KMS-11 (cell line): ENCODE results near the gene ZNF536.

Experiments used
- H2AFZ ChIP-seq: fragments of 200-600 bp; sonication (generic); 2 replicates; pipeline ENCODE4 v1.6.1; 2016; ENCODE audit warnings: antibody characterized with exemption, mixed run types, low read depth
- H3K27ac ChIP-seq: fragments of 200-600 bp; sonication (generic); 2 replicates; pipeline ENCODE4 v1.6.1; 2016; ENCODE audit warnings: mild to moderate bottlenecking, mixed run types
- H3K27me3 ChIP-seq: fragments of 200-600 bp; sonication (generic); 2 replicates; pipeline ENCODE4 v1.6.1; 2017; ENCODE audit warnings: mild to moderate bottlenecking, low read depth, mixed run types, moderate library complexity; ENCODE audit not compliant: insufficient read depth
- H3K36me3 ChIP-seq: fragments of 200-600 bp; sonication (generic); 2 replicates; pipeline ENCODE4 v1.6.1; 2017; ENCODE audit warnings: mild to moderate bottlenecking, mixed run types; ENCODE audit not compliant: insufficient read depth
- H3K4me1 ChIP-seq: fragments of 200-600 bp; sonication (generic); 2 replicates; pipeline ENCODE4 v1.6.1; 2016; ENCODE audit warnings: mild to moderate bottlenecking, low read depth, mixed run types; ENCODE audit not compliant: poor library complexity, severe bottlenecking
- H3K4me2 ChIP-seq: fragments of 200-600 bp; sonication (generic); 2 replicates; pipeline ENCODE4 v1.7.0; 2016; ENCODE audit warnings: mild to moderate bottlenecking, mixed run types
- H3K4me3 ChIP-seq: fragments of 200-600 bp; sonication (generic); IDR thresholded peaks from 2 replicates; pipeline ENCODE4 v1.6.1; 2017; ENCODE audit warnings: low read depth, low read length, mixed read lengths; ENCODE audit not compliant: insufficient read depth
- H3K79me2 ChIP-seq: fragments of 200-600 bp; sonication (generic); 2 replicates; pipeline ENCODE4 v1.6.1; 2016; ENCODE audit warnings: low read depth, mixed run types; ENCODE audit not compliant: insufficient read depth
- H3K9ac ChIP-seq: fragments of 200-600 bp; sonication (generic); 2 replicates; pipeline ENCODE4 v1.6.1; 2016; ENCODE audit warnings: mild to moderate bottlenecking, mixed run types
- H4K20me1 ChIP-seq: fragments of 200-600 bp; sonication (generic); 2 replicates; pipeline ENCODE4 v1.6.1; 2016; ENCODE audit warnings: mild to moderate bottlenecking, mixed run types; ENCODE audit not compliant: insufficient read depth
- CTCF ChIP-seq: fragments of 200-600 bp; sonication (generic); conservative IDR thresholded peaks from 2 replicates; pipeline ENCODE4 v1.6.1; 2017; ENCODE audit warnings: low read depth, mild to moderate bottlenecking, antibody characterized with exemption, low read length, moderate library complexity, mixed read lengths

The ZNF536 gene

GRCh38 chr19:30479231-30479630 is 107.0 kb downstream of the ZNF536 start:
- H3K27me3 ChIP-seq, result no peaks in the 10 kb centered on the region
- H2AFZ ChIP-seq, result no peak overlapping the region

GRCh38 chr19:30480097-30480496 is 107.9 kb downstream of the ZNF536 start:
- no peak overlapping the region for H2AFZ ChIP-seq

More at GRCh38 chr19:30479231-30479630, 107.0 kb downstream of the ZNF536 start:
- H3K4me3 ChIP-seq, result no peak overlapping the region
- no peaks in the 10 kb centered on the region for H3K79me2 ChIP-seq
- H3K9ac ChIP-seq, result no peak overlapping the region
- H3K36me3 ChIP-seq, result no peaks in the 10 kb centered on the region
- H3K4me2 ChIP-seq, result no peak overlapping the region
- TF ChIP-seq CTCF, result no peak
- no peaks in the 10 kb centered on the region for H4K20me1 ChIP-seq
- no peaks in the 10 kb centered on the region for H3K4me1 ChIP-seq
- H3K27ac ChIP-seq, result no peak overlapping the region

GRCh38 chr19:30481063-30481462 is 108.9 kb downstream of the ZNF536 start:
- Histone ChIP-seq H3K27ac (no peak overlapping the region), H3K4me3 (no peak overlapping the region), H3K36me3 (no peaks in the 10 kb centered on the region), H3K4me2 (no peak overlapping the region), H2AFZ (no peak overlapping the region), H3K79me2 (no peaks in the 10 kb centered on the region), H4K20me1 (no peaks in the 10 kb centered on the region), H3K27me3 (no peaks in the 10 kb centered on the region), H3K4me1 (no peaks in the 10 kb centered on the region), H3K9ac (no peak overlapping the region)
- no peak for TF ChIP-seq CTCF

More at GRCh38 chr19:30480097-30480496, 107.9 kb downstream of the ZNF536 start:
- H4K20me1 ChIP-seq, result no peaks in the 10 kb centered on the region
- no peak for TF ChIP-seq CTCF
- no peak overlapping the region for H3K9ac ChIP-seq
- H3K79me2 ChIP-seq, result no peaks in the 10 kb centered on the region
- no peaks in the 10 kb centered on the region for H3K27me3 ChIP-seq
- no peaks in the 10 kb centered on the region for H3K4me1 ChIP-seq
- no peak overlapping the region for H3K4me3 ChIP-seq
- no peak overlapping the region for H3K4me2 ChIP-seq
- H3K36me3 ChIP-seq, result no peaks in the 10 kb centered on the region
- H3K27ac ChIP-seq, result no peak overlapping the region

GRCh38 chr19:30481823-30482222 is 109.6 kb downstream of the ZNF536 start:
- H2AFZ ChIP-seq, result no peak overlapping the region
- no peak for TF ChIP-seq CTCF
- H3K27me3 ChIP-seq, result no peaks in the 10 kb centered on the region
- H3K27ac ChIP-seq, result no peak overlapping the region
- H3K4me2 ChIP-seq, result no peak overlapping the region
- H3K36me3 ChIP-seq, result no peaks in the 10 kb centered on the region
- no peak overlapping the region for H3K9ac ChIP-seq
- H3K4me1 ChIP-seq, result no peaks in the 10 kb centered on the region
- H3K4me3 ChIP-seq, result no peak overlapping the region
- H4K20me1 ChIP-seq, result no peaks in the 10 kb centered on the region
- no peaks in the 10 kb centered on the region for H3K79me2 ChIP-seq
